GM12873 (cell line): ENCODE results near the gene OLFM4.

Source experiments
- TF ChIP-seq, protein P1 (sequence below): IDR thresholded peaks from 2 replicates; pipeline ENCODE4 v1.5.1; 2012; ENCODE audit warnings: low read depth, mild to moderate bottlenecking, moderate library complexity, low read length, control low read depth; ENCODE audit not compliant: insufficient read depth; ENCODE audit errors: missing control alignments

The OLFM4 gene

DNA sequence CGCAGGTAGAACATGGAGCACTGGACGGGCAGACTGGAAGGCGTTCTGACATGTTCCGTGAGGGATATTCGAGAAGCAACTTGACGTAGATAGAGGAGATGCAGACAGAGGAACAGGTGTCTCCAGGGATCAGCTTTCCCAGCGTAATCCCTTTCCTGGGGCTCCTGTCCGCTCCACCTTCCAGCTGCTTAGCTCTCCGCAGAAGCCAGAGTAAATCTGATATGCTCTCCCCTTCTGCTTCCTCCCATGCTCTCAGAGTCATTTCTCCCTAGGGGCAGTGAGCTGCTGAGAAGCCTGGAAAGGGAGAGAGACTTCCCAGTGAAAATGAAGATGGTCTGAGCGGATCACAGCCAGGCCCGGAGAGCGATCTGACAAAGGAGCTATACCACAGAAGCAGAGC, 23.0 kb upstream of the OLFM4 start:
- TF ChIP-seq, protein P1, sequence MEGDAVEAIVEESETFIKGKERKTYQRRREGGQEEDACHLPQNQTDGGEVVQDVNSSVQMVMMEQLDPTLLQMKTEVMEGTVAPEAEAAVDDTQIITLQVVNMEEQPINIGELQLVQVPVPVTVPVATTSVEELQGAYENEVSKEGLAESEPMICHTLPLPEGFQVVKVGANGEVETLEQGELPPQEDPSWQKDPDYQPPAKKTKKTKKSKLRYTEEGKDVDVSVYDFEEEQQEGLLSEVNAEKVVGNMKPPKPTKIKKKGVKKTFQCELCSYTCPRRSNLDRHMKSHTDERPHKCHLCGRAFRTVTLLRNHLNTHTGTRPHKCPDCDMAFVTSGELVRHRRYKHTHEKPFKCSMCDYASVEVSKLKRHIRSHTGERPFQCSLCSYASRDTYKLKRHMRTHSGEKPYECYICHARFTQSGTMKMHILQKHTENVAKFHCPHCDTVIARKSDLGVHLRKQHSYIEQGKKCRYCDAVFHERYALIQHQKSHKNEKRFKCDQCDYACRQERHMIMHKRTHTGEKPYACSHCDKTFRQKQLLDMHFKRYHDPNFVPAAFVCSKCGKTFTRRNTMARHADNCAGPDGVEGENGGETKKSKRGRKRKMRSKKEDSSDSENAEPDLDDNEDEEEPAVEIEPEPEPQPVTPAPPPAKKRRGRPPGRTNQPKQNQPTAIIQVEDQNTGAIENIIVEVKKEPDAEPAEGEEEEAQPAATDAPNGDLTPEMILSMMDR, result no peak

DNA sequence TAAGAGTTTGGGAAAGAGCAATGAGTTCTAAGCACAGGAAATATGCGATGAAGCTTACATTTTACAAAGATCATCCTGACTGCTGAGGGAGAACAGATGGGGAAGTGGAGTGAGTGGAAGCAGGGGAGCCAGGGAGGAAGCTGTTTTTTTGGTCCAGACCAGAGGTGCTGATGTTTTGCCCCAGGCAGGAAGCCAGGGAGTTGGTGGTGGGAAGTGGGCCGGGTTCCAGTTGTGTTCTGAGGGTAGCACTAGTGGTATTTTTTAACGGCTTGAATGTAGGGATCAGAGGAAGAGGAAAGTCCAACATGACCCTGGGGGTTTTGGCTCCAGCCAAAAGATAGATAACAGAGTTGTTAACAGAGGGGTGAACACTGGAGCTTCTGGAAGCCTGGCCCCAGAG, 20.7 kb upstream of the OLFM4 start:
- TF ChIP-seq, protein P1, result no peak

DNA sequence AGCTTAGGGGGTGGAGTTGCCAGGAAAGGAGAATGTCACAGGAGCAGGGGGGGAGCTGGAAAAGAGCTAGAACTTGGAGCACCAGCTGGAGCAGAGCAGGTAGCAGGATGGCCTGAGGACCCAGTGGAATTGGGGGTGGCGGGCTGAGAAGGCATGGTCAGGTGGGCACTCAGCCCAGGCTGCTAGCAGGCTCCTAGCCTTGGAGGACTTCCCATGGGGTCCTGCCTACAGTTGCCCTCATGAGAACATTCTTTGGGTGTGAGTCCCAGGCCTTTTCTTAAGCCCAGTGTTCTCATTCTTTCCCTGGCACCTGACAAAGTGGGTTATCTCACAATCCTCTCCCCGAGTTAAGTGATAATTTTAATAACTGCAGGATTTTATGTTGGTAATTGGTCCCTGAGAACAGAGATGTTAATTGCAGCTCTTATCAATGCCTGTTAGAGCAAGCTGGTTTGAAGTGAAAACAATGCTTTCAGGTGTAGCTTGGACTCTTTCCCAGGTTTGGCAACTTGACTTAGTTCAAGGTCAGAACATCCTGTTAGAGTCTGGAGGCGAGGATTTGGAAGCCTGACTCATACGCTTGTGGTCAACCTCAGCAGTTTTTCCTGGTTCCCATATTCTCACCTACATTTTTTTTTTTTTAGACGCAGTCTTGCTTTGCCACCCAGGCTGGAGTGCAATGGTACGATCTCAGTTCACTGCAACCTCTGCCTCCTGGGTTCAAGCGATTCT, 18.1 kb upstream of the OLFM4 start:
- TF ChIP-seq, protein P1, result no peak

DNA sequence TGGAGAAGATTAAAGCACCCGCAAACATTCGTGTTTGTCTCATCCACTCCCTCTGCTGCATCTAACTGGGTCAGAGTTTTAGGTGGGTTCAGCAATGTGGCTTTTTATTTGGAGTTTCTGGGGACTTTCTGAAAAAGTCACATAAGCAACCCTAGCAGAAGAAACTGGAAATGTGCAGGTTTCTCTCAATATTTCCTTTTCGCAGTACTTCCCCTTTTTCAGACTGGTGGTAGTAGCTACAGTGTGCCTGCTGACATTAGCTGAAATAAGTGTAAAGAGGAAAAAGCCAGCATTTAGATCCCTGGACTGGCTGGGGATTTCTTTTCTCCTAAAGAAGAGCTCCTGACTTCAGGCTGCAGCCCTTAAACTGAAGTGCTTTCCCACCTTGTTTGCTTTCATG, 15.9 kb upstream of the OLFM4 start:
- TF ChIP-seq, protein P1, result no peak

DNA sequence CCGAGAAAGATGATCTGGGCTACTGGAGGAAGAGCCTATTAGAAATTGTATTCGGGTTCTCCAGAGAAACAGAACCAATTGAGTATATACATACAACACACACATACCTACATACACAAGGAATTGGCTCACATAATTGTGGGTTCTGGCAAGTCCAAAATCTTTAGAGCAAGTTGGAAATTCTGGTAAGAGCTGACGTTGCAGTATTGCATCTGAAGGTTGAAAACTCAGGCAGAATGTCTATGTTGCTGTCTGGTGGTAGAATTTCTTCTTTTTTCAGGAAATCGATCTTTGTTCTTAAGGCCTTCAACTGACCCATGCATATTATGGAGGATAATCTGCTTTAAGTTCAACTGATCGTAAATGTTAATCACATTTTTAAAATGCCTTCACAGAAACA, 15.5 kb upstream of the OLFM4 start:
- TF ChIP-seq, protein P1, result no peak

DNA sequence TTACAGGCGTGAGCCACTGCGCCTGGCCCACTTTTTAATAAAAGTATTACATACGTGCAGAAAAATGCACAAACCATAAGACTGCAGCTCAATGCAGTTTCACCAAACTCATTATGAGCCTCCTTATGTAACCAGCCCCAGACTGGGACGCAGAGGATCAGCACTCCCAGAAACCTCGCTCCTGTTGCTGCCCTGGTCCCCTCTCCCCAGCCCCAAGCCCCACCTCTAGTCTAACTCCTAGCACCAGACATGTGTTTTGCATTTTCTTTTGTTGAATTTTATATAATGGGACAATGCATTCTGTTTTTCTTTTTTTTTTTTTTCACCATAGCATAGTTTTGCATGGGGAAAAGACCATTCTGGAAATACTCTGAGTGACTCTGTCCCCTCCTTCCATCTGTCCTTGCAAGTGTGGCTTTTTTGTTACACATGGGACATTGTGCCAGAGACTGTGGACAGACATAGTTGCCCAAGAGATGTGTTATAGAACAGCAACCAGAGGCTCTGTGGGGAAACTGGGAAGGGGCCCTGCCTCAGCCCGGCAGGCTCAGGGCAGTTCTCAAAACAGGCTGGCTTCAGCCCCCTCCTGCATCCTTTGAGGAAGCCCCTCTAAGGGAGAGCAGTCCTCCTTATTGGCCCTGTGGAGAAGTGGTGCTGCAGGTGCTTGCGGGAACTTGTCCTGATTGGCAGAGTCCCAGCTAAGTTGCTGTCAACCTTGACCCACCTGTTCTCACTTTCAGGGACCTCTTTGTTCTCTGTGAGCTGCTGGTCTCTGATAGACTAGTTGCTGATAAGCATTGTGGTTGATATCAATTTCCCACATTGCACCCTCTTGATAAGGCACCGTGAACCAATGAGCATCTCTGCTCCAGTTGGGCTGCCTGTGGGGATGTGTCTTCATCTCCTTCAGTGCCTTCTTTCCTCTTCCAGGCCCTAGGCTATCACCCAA, 13.8 kb upstream of the OLFM4 start:
- TF ChIP-seq, protein P1, result no peak

DNA sequence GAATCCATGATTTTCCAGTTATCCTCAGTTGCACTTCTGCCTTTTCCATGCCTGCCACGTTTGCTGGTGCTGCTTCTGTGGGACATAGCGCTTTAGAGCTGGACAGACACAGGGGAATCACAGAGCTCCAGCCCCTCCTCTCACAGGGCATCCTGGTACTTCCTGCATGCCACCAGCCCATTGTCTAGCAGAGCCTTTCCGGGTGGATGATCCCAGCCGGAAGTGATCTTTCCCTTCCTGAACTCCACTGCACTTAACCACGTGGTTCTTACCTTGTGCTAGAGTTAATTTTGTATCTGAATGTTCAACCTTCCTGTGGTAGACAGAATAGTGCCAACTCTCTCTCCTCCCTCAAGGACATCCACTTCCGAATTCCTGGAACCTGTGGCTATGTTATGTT, 12.6 kb upstream of the OLFM4 start:
- TF ChIP-seq, protein P1, result no peak
